ENCODE data around the gene CLCNKB.

CLCNKB gene

GRCh38 chr1:16095447-16095846, 51.9 kb downstream of the CLCNKB start:
- no peak for DNase-seq (ENCODE audit: low spot score)

- no peak for DNase-seq (ENCODE audit: low spot score)
Observed at GRCh38 chr1:16099412-16099811, 55.8 kb downstream of the CLCNKB start.

- DNase-seq (ENCODE audit: low spot score), result no peak
Observed at GRCh38 chr1:16101623-16102022, 58.0 kb downstream of the CLCNKB start.

Measured in AG20443 (cell line).